OCI-LY1 (cell line): ENCODE results near the gene NUAK1.

Experiments
- H2AFZ ChIP-seq: fragments of 200-600 bp; sonication (generic), shearing (Covaris generic); 2 replicates; pipeline ENCODE4 v1.6.0; 2014; ENCODE audit warnings: antibody characterized with exemption, mild to moderate bottlenecking, low read length
- H3F3A ChIP-seq: fragments of 200-600 bp; sonication (generic), shearing (Covaris generic); 2 replicates; pipeline ENCODE4 v1.6.0; 2014; ENCODE audit warnings: mild to moderate bottlenecking, antibody characterized with exemption, low read length, moderate library complexity; ENCODE audit not compliant: insufficient read depth
- H3K27ac ChIP-seq: fragments of 200-600 bp; sonication (generic); 2 replicates; pipeline ENCODE4 v1.5.1; 2014; ENCODE audit warnings: low read length, mixed run types, mild to moderate bottlenecking, low read depth; ENCODE audit not compliant: poor library complexity, severe bottlenecking
- H3K27me3 ChIP-seq: fragments of 200-600 bp; sonication (generic); 2 replicates; pipeline ENCODE4 v1.6.0; 2014; ENCODE audit warnings: antibody characterized with exemption, mild to moderate bottlenecking, low read length, moderate library complexity; ENCODE audit not compliant: insufficient read depth
- H3K36me3 ChIP-seq: fragments of 200-600 bp; sonication (generic); 2 replicates; pipeline ENCODE4 v1.6.1; 2014; ENCODE audit warnings: mild to moderate bottlenecking, antibody characterized with exemption, low read length, moderate library complexity, mixed read lengths; ENCODE audit not compliant: insufficient read depth
- H3K4me1 ChIP-seq: fragments of 200-600 bp; sonication (generic); 2 replicates; pipeline ENCODE4 v1.5.1; 2014; ENCODE audit warnings: mild to moderate bottlenecking, low read length, moderate library complexity; ENCODE audit not compliant: insufficient read depth, severe bottlenecking
- H3K4me2 ChIP-seq: fragments of 200-600 bp; sonication (generic), shearing (Covaris generic); 2 replicates; pipeline ENCODE4 v1.6.1; 2014; ENCODE audit warnings: low read length
- H3K4me3 ChIP-seq: fragments of 200-600 bp; sonication (generic); 2 replicates; pipeline ENCODE4 v1.5.1; 2014; ENCODE audit warnings: low read length, low read depth, mild to moderate bottlenecking, mixed read lengths; ENCODE audit not compliant: poor library complexity, severe bottlenecking
- H3K79me2 ChIP-seq: fragments of 200-600 bp; shearing (Covaris generic); 2 replicates; pipeline ENCODE4 v1.6.1; 2016; ENCODE audit warnings: mixed run types, low read length, mixed read lengths; ENCODE audit not compliant: insufficient read depth
- H3K9ac ChIP-seq: fragments of 200-600 bp; sonication (generic), shearing (Covaris generic); 2 replicates; pipeline ENCODE4 v1.6.1; 2014; ENCODE audit warnings: mild to moderate bottlenecking, low read length, mixed read lengths
- H3K9me2 ChIP-seq: fragments of 200-600 bp; sonication (generic), shearing (Covaris generic); 2 replicates; pipeline ENCODE4 v1.6.1; 2014; ENCODE audit warnings: low read depth, mild to moderate bottlenecking, low read length, mixed read lengths
- H3K9me3 ChIP-seq: fragments of 200-600 bp; shearing (Covaris generic); 2 replicates; pipeline ENCODE4 v1.6.1; 2014; ENCODE audit warnings: low read length, mixed read lengths
- H4K20me1 ChIP-seq: fragments of 200-600 bp; sonication (generic), shearing (Covaris generic); 2 replicates; pipeline ENCODE4 v1.6.0; 2016; ENCODE audit warnings: mild to moderate bottlenecking, low read length; ENCODE audit not compliant: insufficient read depth
- EZH2 ChIP-seq: fragments of 200-600 bp; sonication (generic), shearing (Covaris generic); IDR thresholded peaks from 2 replicates; pipeline ENCODE4 v1.8.0; 2017; ENCODE audit warnings: borderline replicate concordance, mixed run types, mild to moderate bottlenecking, antibody characterized with exemption, low read length, moderate library complexity, mixed read lengths
- TF ChIP-seq, protein P1 (sequence below): fragments of 200-600 bp; sonication (generic), shearing (Covaris generic); IDR thresholded peaks from 2 replicates; pipeline ENCODE4 v1.5.1; 2017; ENCODE audit warnings: mild to moderate bottlenecking, antibody characterized with exemption, low read length, moderate library complexity, mixed read lengths

The NUAK1 gene

DNA sequence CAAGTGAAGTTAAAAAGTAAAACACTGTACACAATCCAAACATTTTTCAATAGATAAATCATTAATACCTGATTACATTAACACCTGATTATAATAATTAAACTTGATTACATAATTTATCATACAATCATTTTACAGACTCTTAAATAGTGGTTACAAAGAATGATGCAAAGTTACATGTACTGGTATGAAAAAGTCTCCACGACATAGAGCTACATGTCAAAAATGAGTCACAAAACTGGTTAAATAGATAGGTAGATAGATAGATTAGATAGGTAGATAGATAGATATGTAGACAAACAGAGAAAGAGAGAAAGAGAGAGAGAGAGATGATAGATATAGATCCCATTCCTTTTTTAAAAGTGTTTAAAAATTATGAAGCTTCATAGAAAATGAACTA lies 109.2 kb downstream of the NUAK1 start:
- Histone ChIP-seq H3K9me2 (no peaks in the 10 kb centered on the region), H3K36me3 (no peaks in the 10 kb centered on the region), H3K4me1 (no peaks in the 10 kb centered on the region), H3K4me3 (no peak overlapping the region), H3F3A (no peaks in the 10 kb centered on the region), H3K9me3 (no peaks in the 10 kb centered on the region), H3K27ac (no peak overlapping the region), H3K4me2 (no peak overlapping the region), H4K20me1 (no peaks in the 10 kb centered on the region), H2AFZ (no peak overlapping the region), H3K27me3 (no peaks in the 10 kb centered on the region), H3K9ac (no peak overlapping the region), H3K79me2 (no peaks in the 10 kb centered on the region)
- no peak for TF ChIP-seq EZH2
- TF ChIP-seq, protein P1, sequence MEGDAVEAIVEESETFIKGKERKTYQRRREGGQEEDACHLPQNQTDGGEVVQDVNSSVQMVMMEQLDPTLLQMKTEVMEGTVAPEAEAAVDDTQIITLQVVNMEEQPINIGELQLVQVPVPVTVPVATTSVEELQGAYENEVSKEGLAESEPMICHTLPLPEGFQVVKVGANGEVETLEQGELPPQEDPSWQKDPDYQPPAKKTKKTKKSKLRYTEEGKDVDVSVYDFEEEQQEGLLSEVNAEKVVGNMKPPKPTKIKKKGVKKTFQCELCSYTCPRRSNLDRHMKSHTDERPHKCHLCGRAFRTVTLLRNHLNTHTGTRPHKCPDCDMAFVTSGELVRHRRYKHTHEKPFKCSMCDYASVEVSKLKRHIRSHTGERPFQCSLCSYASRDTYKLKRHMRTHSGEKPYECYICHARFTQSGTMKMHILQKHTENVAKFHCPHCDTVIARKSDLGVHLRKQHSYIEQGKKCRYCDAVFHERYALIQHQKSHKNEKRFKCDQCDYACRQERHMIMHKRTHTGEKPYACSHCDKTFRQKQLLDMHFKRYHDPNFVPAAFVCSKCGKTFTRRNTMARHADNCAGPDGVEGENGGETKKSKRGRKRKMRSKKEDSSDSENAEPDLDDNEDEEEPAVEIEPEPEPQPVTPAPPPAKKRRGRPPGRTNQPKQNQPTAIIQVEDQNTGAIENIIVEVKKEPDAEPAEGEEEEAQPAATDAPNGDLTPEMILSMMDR = no peak

DNA sequence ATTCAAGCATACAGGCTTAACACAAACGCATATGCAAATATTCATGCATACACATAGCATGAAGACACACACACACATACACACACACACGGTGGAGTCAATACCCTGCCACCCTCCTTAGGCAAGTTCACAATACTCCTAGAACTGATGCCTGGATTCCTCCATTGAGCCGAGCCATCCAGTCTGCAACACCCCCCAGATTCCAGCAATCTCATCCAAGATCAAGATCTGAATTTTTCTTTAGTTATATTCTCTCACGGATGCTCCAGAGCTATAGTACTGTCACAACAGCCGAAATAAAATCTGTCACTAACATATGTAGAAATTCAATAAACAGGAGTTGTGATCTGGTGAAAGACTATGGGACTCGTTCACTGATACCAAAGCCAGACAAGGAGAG lies 110.8 kb downstream of the NUAK1 start:
- Histone ChIP-seq H3K9me2 (no peaks in the 10 kb centered on the region), H4K20me1 (no peaks in the 10 kb centered on the region), H3K79me2 (no peaks in the 10 kb centered on the region), H3K9me3 (no peaks in the 10 kb centered on the region), H3F3A (no peaks in the 10 kb centered on the region), H3K4me1 (no peaks in the 10 kb centered on the region), H3K27me3 (no peaks in the 10 kb centered on the region), H3K4me2 (no peak overlapping the region), H3K9ac (no peak overlapping the region), H3K36me3 (no peaks in the 10 kb centered on the region), H2AFZ (no peak overlapping the region), H3K27ac (no peak overlapping the region), H3K4me3 (no peak overlapping the region)
- no peak for TF ChIP-seq EZH2
- TF ChIP-seq, protein P1 = no peak

DNA sequence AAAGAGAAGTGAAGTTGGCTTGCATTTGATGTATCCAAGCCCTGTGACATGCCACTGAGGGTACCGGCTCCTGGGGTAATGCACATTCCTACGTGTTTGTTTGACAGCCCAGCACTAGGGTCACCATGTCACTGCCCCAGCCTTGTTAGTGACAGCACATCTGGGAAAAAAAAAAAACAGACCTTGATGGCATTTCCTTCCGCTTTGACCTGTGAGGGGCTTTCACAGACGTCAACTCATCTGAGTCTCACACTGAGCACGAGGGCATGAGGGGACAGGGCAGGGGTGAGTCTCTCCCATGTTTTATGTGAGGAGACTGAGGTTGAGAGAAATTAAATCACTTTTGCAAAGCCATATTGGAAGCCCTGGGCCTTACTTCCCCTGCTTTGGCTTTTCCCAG lies 111.5 kb downstream of the NUAK1 start:
- TF ChIP-seq EZH2 = no peak
- TF ChIP-seq, protein P1 = no peak

More for the DNA sequence above, 111.5 kb downstream of the NUAK1 start:
- Histone ChIP-seq H3K9me3 (no peaks in the 10 kb centered on the region), H3K79me2 (no peaks in the 10 kb centered on the region), H3K4me2 (no peak overlapping the region), H3K27ac (no peak overlapping the region), H3K9ac (no peak overlapping the region), H2AFZ (no peak overlapping the region), H3K4me3 (no peak overlapping the region), H4K20me1 (no peaks in the 10 kb centered on the region), H3K4me1 (no peaks in the 10 kb centered on the region), H3K9me2 (no peaks in the 10 kb centered on the region), H3K36me3 (no peaks in the 10 kb centered on the region), H3F3A (no peaks in the 10 kb centered on the region), H3K27me3 (no peaks in the 10 kb centered on the region)
